ENCODE measurements around the gene ZNF512B.
"Not testable (repeated sequence)": the region's sequence is repeated elsewhere in the genome, so short reads cannot be mapped to it uniquely, and the experiment has no call there.

ZNF512B gene

GRCh38 chr20:63926298-63926697 is 43.4 kb downstream of the ZNF512B start:
- Histone ChIP-seq H3K4me1 (ENCODE audit: control insufficient read depth, insufficient read depth, low read length) (no peaks in the 10 kb centered on the region), H3K36me3 (ENCODE audit: control insufficient read depth, insufficient read depth, low read length) (peaks cover 23% of the 10 kb centered on the region), H3K27me3 (ENCODE audit: control insufficient read depth, insufficient read depth, low read length) (no peaks in the 10 kb centered on the region), H3K4me3 (ENCODE audit: low read length) (no peak overlapping the region), H3K27ac (ENCODE audit: low read length) (no peak overlapping the region), H3K9me3 (ENCODE audit: control insufficient read depth, insufficient read depth, low read length) (no peaks in the 10 kb centered on the region)
- no peak for DNase-seq (ENCODE audit: low read depth, low spot score)
- no CpG with 5 or more reads among the region's 8 CpGs for WGBS (ENCODE audit: insufficient coverage, insufficient read length)

DNA sequence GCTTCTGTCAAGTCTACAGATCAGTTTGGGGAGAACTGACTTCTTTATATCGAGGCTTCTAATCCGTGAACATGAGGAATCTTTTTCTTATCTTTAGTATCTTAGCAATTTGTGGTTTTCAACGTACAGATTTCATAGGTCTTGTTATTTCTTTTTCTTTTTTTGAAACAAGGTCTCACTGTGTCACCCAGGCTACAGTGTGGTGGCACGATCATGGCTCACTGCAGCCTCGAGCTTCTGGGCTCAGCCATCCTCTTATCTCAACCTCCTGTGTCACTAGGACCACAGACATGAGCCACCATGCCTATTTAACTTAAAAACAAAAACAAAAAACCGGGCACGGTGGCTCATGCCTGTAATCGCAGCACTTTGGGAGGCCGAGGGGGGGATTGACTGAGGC is 45.5 kb downstream of the ZNF512B start:
- Histone ChIP-seq H3K27ac (ENCODE audit: low read length) (no peak overlapping the region), H3K4me1 (ENCODE audit: control insufficient read depth, insufficient read depth, low read length) (no peaks in the 10 kb centered on the region)
- no CpG with 5 or more reads among the region's 9 CpGs for WGBS (ENCODE audit: insufficient coverage, insufficient read length)

GRCh38 chr20:63923651-63924050 is 46.1 kb downstream of the ZNF512B start:
- H3K9me3 ChIP-seq (ENCODE audit: control insufficient read depth, insufficient read depth, low read length) = no peaks in the 10 kb centered on the region
- H3K4me1 ChIP-seq (ENCODE audit: control insufficient read depth, insufficient read depth, low read length) = no peaks in the 10 kb centered on the region
- peaks cover 10% of the 10 kb centered on the region; the same call in 1 of the 2 replicates for H3K36me3 ChIP-seq (ENCODE audit: control insufficient read depth, insufficient read depth, low read length)
- no peaks in the 10 kb centered on the region for H3K27me3 ChIP-seq (ENCODE audit: control insufficient read depth, insufficient read depth, low read length)
- H3K27ac ChIP-seq (ENCODE audit: low read length) = no peak overlapping the region
- no peak for DNase-seq (ENCODE audit: low read depth, low spot score)
- H3K4me3 ChIP-seq (ENCODE audit: low read length) = no peak overlapping the region
- WGBS (ENCODE audit: insufficient coverage, insufficient read length) = no CpG with 5 or more reads among the region's 8 CpGs

More for the DNA sequence above, 45.5 kb downstream of the ZNF512B start:
- Histone ChIP-seq H3K27me3 (ENCODE audit: control insufficient read depth, insufficient read depth, low read length) (no peaks in the 10 kb centered on the region), H3K36me3 (ENCODE audit: control insufficient read depth, insufficient read depth, low read length) (peaks cover 14% of the 10 kb centered on the region; the same call in 1 of the 2 replicates), H3K4me3 (ENCODE audit: low read length) (no peak overlapping the region), H3K9me3 (ENCODE audit: control insufficient read depth, insufficient read depth, low read length) (no peaks in the 10 kb centered on the region)
- no peak for DNase-seq (ENCODE audit: low read depth, low spot score)

DNA sequence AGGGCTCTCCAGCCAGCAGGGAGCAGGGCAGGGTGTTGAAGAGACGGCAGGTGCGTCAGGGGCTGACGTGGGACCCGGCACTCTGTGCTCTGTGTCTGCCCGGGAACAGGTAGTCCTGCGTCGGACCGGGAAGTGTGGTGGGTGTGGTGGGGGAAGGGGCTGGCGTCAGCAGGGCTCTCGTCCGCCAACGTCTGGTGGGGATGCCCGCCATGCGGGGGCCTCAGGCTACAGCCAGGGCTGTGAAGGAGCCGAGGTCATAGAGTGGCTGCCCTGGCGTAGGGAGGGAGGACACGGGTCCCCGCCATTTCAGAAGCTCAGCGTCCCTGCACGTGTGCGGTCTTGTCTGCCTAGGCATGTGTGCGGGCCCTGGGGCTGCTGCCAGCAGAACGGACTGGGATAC is 49.5 kb downstream of the ZNF512B start:
- no peaks in the 10 kb centered on the region for H3K9me3 ChIP-seq (ENCODE audit: control insufficient read depth, insufficient read depth, low read length)
- no peaks in the 10 kb centered on the region for H3K36me3 ChIP-seq (ENCODE audit: control insufficient read depth, insufficient read depth, low read length)
- no peaks in the 10 kb centered on the region for H3K27me3 ChIP-seq (ENCODE audit: control insufficient read depth, insufficient read depth, low read length)
- WGBS (ENCODE audit: insufficient coverage, insufficient read length) = no CpG with 5 or more reads among the region's 23 CpGs
- H3K4me3 ChIP-seq (ENCODE audit: low read length) = no peak overlapping the region
- no peak overlapping the region for H3K27ac ChIP-seq (ENCODE audit: low read length)
- no peak for DNase-seq (ENCODE audit: low read depth, low spot score)
- no peaks in the 10 kb centered on the region for H3K4me1 ChIP-seq (ENCODE audit: control insufficient read depth, insufficient read depth, low read length)

DNA sequence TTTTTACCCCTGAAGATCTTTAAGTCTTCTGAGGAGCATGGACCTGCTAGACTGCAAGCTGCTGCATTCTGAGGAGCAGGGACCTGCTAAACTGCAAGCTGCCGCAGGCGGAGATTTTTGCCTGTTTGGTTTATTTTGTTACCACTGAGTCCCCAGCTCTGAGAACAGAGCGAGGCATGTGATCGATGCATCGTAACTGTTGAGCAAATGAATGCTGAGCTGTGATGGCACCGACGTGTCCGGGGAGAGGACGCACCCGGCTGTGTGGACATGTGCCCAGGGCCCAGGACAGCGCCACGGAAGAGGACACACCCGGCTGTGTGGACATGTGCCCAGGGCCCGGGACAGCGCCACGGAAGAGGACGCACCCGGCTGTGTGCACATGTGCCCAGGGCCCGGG is 50.6 kb downstream of the ZNF512B start:
- Histone ChIP-seq H3K27me3 (ENCODE audit: control insufficient read depth, insufficient read depth, low read length) (no peaks in the 10 kb centered on the region), H3K4me1 (ENCODE audit: control insufficient read depth, insufficient read depth, low read length) (no peaks in the 10 kb centered on the region), H3K27ac (ENCODE audit: low read length) (no peak overlapping the region), H3K36me3 (ENCODE audit: control insufficient read depth, insufficient read depth, low read length) (no peaks in the 10 kb centered on the region), H3K9me3 (ENCODE audit: control insufficient read depth, insufficient read depth, low read length) (no peaks in the 10 kb centered on the region), H3K4me3 (ENCODE audit: low read length) (no peak overlapping the region)
- no peak for DNase-seq (ENCODE audit: low read depth, low spot score)
- no CpG with 5 or more reads among the region's 19 CpGs for WGBS (ENCODE audit: insufficient coverage, insufficient read length)

DNA sequence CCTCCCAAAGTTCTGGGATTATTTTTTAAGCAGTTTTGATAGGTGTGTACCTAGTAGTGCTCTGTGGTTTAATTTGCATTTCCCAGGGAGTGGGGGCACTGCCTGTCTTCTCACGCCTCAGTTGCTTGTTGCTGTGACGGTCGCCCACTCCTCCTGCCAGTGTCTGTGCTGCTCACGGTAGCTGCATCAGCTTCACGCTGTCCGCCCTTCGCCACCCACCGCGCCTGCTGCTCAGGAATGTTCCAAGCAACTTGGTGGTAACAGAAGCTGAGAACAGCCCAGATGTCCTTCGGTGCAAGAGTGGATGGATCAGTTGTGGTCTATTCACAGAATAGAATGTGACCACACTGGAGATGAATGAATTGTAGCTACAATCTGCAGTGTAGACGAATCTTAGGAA is 51.9 kb downstream of the ZNF512B start:
- H3K4me3 ChIP-seq (ENCODE audit: low read length) = no peak overlapping the region
- no peaks in the 10 kb centered on the region for H3K27me3 ChIP-seq (ENCODE audit: control insufficient read depth, insufficient read depth, low read length)
- H3K9me3 ChIP-seq (ENCODE audit: control insufficient read depth, insufficient read depth, low read length) = no peaks in the 10 kb centered on the region
- no peaks in the 10 kb centered on the region for H3K36me3 ChIP-seq (ENCODE audit: control insufficient read depth, insufficient read depth, low read length)
- no peak for DNase-seq (ENCODE audit: low read depth, low spot score)
- H3K4me1 ChIP-seq (ENCODE audit: control insufficient read depth, insufficient read depth, low read length) = no peaks in the 10 kb centered on the region
- no CpG with 5 or more reads among the region's 11 CpGs for WGBS (ENCODE audit: insufficient coverage, insufficient read length)
- H3K27ac ChIP-seq (ENCODE audit: low read length) = no peak overlapping the region

DNA sequence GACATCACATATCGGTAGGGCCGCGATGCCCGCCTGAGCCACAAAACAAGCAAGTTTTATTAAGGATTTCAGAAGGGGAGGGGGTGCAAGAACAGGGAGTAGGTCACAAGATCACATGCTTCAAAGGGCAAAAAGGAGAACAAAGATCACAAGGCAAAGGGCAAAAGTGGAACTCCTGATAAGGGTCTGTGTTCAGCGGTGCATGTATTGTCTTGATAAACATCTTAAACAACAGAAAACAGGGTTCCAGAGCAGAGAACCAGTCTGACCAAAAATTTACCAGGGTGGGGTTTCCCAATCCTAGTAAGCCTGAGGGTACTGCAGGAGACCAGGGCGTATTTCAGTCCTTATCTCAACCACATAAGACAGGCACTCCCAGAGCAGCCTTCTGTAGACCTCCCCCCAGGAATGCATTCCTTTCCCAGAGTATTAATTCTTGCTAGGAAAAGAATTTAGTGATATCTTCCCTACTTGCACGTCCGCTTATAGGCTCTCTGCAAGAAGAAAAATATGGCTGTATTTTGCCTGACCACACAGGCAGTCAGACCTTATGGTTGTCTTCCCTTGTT is 53.3 kb downstream of the ZNF512B start:
- not testable (repeated sequence) for H3K27ac ChIP-seq (ENCODE audit: low read length); H3K27me3 ChIP-seq (ENCODE audit: control insufficient read depth, insufficient read depth, low read length); H3K9me3 ChIP-seq (ENCODE audit: control insufficient read depth, insufficient read depth, low read length); H3K4me1 ChIP-seq (ENCODE audit: control insufficient read depth, insufficient read depth, low read length); DNase-seq (ENCODE audit: low read depth, low spot score); H3K4me3 ChIP-seq (ENCODE audit: low read length); H3K36me3 ChIP-seq (ENCODE audit: control insufficient read depth, insufficient read depth, low read length)
- no CpG with 5 or more reads among the region's 8 CpGs for WGBS (ENCODE audit: insufficient coverage, insufficient read length)

GRCh38 chr20:63915471-63915870 is 54.3 kb downstream of the ZNF512B start:
- Histone ChIP-seq H3K27me3 (ENCODE audit: control insufficient read depth, insufficient read depth, low read length) (no peaks in the 10 kb centered on the region), H3K9me3 (ENCODE audit: control insufficient read depth, insufficient read depth, low read length) (no peaks in the 10 kb centered on the region), H3K4me1 (ENCODE audit: control insufficient read depth, insufficient read depth, low read length) (no peaks in the 10 kb centered on the region), H3K4me3 (ENCODE audit: low read length) (no peak overlapping the region), H3K36me3 (ENCODE audit: control insufficient read depth, insufficient read depth, low read length) (no peaks in the 10 kb centered on the region), H3K27ac (ENCODE audit: low read length) (no peak overlapping the region)
- DNase-seq (ENCODE audit: low read depth, low spot score) = no peak
- WGBS (ENCODE audit: insufficient coverage, insufficient read length) = no CpG with 5 or more reads among the region's 6 CpGs

DNA sequence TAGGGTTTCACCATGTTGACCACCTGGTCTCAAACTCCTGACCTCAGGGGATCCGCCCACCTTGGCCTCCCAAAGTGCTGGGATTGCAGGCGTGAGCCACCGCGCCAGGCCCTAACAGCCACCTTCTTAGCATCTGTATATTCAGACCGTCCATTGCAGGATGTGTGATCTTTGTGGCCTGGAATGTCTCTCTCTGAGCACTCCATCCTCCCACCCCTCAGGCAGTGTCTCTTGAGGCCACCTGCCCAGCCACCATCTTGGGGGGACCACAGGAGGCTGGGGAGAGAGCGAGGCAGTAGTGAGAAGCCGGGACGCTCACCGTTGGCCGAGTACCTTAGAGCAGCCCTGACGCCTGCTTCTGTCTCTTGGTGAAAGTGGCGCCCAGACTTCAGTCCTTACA is 56.0 kb downstream of the ZNF512B start:
- Histone ChIP-seq H3K4me1 (ENCODE audit: control insufficient read depth, insufficient read depth, low read length) (no peaks in the 10 kb centered on the region), H3K27me3 (ENCODE audit: control insufficient read depth, insufficient read depth, low read length) (no peaks in the 10 kb centered on the region), H3K4me3 (ENCODE audit: low read length) (no peak overlapping the region), H3K36me3 (ENCODE audit: control insufficient read depth, insufficient read depth, low read length) (no peaks in the 10 kb centered on the region), H3K27ac (ENCODE audit: low read length) (no peak overlapping the region), H3K9me3 (ENCODE audit: control insufficient read depth, insufficient read depth, low read length) (no peaks in the 10 kb centered on the region)
- no CpG with 5 or more reads among the region's 12 CpGs for WGBS (ENCODE audit: insufficient coverage, insufficient read length)
- DNase-seq (ENCODE audit: low read depth, low spot score) = no peak

- H3K36me3 ChIP-seq (ENCODE audit: control insufficient read depth, insufficient read depth, low read length) = no peaks in the 10 kb centered on the region
- H3K4me3 ChIP-seq (ENCODE audit: low read length) = no peak overlapping the region
- H3K27ac ChIP-seq (ENCODE audit: low read length) = no peak overlapping the region
- H3K4me1 ChIP-seq (ENCODE audit: control insufficient read depth, insufficient read depth, low read length) = no peaks in the 10 kb centered on the region
- DNase-seq (ENCODE audit: low read depth, low spot score) = no peak
- no peaks in the 10 kb centered on the region for H3K9me3 ChIP-seq (ENCODE audit: control insufficient read depth, insufficient read depth, low read length)
- no peaks in the 10 kb centered on the region for H3K27me3 ChIP-seq (ENCODE audit: control insufficient read depth, insufficient read depth, low read length)
- no CpG with 5 or more reads among the region's 12 CpGs for WGBS (ENCODE audit: insufficient coverage, insufficient read length)
These were observed 58.6 kb downstream of the ZNF512B start for GRCh38 chr20:63911176-63911575.

DNA sequence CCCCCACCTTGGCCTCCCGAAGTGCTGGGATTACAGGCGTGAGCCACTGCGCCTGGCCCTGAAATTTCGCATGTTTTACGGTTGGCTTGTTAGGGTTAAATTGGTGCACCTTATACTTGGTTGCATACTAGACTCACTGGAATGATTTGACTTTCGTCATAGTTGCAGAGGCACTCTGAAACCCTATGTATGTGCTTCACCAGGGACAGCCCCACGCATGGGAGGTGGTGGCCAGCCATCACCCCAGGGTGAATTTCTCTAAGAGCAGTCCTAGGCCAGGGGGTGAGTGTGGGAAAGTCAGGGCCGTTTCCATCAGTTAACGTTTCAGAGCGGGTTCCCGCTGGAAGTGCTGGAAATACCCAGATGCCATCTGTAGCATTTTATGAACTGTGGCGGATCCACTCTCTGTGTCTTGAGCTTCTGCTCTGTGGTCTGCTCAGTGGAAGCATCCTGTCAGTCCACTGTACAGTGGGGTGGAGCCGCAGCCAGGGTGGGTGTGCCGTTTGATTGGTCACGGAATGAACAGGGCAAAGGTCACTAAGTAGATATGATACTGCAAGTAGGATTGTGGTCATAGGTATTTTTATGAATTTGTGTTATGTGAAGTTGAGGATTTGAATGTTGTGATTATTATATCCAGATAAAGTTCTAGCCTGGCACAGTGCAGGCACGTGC is 61.6 kb downstream of the ZNF512B start:
- Histone ChIP-seq H3K36me3 (ENCODE audit: control insufficient read depth, insufficient read depth, low read length) (no peaks in the 10 kb centered on the region), H3K4me1 (ENCODE audit: control insufficient read depth, insufficient read depth, low read length) (no peaks in the 10 kb centered on the region), H3K4me3 (ENCODE audit: low read length) (no peak overlapping the region), H3K9me3 (ENCODE audit: control insufficient read depth, insufficient read depth, low read length) (no peaks in the 10 kb centered on the region), H3K27me3 (ENCODE audit: control insufficient read depth, insufficient read depth, low read length) (no peaks in the 10 kb centered on the region), H3K27ac (ENCODE audit: low read length) (no peak overlapping the region)
- WGBS (ENCODE audit: insufficient coverage, insufficient read length) = no CpG with 5 or more reads among the region's 16 CpGs
- DNase-seq (ENCODE audit: low read depth, low spot score) = no peak
